ENCODE results near the gene MSMO1. TPM values are rescaled to one million over a fixed set of nuclear protein-coding genes. Genes with fewer than 3 reads are reported as not detected.
"Not testable (repeated sequence)": the region's sequence is repeated elsewhere in the genome, so short reads cannot be mapped to it uniquely, and the experiment has no call there.

The MSMO1 gene
- total RNA-seq, 1 experiment from 2014 or later = 80.4 TPM

DNA sequence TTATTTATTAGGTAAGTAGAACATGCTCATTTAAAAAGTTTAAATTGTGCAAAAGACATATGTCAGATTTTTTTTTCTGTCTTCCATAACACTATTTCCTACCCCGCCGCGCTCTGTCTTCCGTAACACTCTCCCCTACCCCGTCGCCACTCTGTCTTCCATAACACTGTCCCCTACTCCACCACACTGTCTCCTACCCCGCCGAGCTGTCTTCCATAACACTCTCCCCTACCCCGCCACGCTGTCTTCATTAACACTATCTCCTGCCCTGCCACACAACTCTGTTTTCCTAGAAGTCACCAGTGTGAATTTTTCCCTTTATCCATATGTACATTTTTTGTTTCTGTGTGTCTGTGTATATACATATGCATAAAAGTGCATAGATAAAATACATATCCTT is 4.4 kb downstream of the MSMO1 start:
- BruUV-seq (replicated peaks) = no TSS peak
- DNase-seq (ENCODE audit: unreplicated experiment) = no peak
- POLR2A ChIA-PET = interaction anchor here (0.6 to 5.8 kb wide), 6 partner anchors 13 to 540 kb away, joined by 3 to 42 read pairs (median 4); partner anchors contain the start of gene TMEM192
- CTCF ChIA-PET = interaction anchor here (0.7 to 2.1 kb wide), 5 partner anchors 128 to 201 kb away, joined by 3 to 11 read pairs (median 3); no protein-coding TSS in a partner anchor
- peak overlapping the region; percentile 18 for H3K27ac Mint-ChIP-seq (ENCODE audit: low read depth, unreplicated experiment)
- TF ChIP-seq, protein P1, sequence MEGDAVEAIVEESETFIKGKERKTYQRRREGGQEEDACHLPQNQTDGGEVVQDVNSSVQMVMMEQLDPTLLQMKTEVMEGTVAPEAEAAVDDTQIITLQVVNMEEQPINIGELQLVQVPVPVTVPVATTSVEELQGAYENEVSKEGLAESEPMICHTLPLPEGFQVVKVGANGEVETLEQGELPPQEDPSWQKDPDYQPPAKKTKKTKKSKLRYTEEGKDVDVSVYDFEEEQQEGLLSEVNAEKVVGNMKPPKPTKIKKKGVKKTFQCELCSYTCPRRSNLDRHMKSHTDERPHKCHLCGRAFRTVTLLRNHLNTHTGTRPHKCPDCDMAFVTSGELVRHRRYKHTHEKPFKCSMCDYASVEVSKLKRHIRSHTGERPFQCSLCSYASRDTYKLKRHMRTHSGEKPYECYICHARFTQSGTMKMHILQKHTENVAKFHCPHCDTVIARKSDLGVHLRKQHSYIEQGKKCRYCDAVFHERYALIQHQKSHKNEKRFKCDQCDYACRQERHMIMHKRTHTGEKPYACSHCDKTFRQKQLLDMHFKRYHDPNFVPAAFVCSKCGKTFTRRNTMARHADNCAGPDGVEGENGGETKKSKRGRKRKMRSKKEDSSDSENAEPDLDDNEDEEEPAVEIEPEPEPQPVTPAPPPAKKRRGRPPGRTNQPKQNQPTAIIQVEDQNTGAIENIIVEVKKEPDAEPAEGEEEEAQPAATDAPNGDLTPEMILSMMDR (IDR thresholded peaks at IDR 0.05; ENCODE audit: unreplicated experiment) = no peak
- no peaks in the 10 kb centered on the region for H3K27me3 Mint-ChIP-seq (ENCODE audit: insufficient read depth, unreplicated experiment)
- intact Hi-C loops (cut with micrococcal nuclease) = no loop called here
- peaks cover 43% of the 10 kb centered on the region for H3K4me1 Mint-ChIP-seq (ENCODE audit: insufficient read depth, unreplicated experiment)
- no peaks in the 10 kb centered on the region for H3K9me3 Mint-ChIP-seq (ENCODE audit: unreplicated experiment)
- peaks cover 42% of the 10 kb centered on the region for H3K36me3 Mint-ChIP-seq (ENCODE audit: insufficient read depth, unreplicated experiment)
- no peak overlapping the region for H3K4me3 Mint-ChIP-seq (ENCODE audit: unreplicated experiment)

DNA sequence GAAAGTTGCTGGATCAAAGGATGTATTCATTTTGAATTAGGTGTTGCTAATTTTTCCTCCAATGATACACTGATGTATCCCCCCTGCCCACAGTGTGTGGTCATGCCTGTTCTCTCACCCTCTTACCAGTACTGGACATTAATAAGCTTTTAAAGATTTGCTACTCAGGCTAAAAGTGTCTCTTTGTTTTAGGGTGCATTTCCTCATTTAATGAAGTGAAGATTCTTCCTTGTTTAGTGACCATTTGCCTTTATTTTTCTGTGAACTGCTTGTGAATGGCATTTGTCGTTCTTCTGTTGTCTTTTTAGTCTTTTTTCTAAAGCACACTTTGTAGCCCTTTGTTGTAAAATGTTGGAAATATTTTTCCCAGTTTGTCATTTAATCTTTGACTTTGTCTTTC is 5.0 kb downstream of the MSMO1 start:
- TF ChIP-seq, protein P1 (IDR thresholded peaks at IDR 0.05; ENCODE audit: unreplicated experiment) = no peak
- intact Hi-C loops (cut with micrococcal nuclease) = no loop called here
- H3K9me3 Mint-ChIP-seq (ENCODE audit: unreplicated experiment) = no peaks in the 10 kb centered on the region
- H3K27ac Mint-ChIP-seq (ENCODE audit: low read depth, unreplicated experiment) = peak overlapping the region; percentile 18
- CTCF ChIA-PET = interaction anchor here (1.0 to 2.1 kb wide), 3 partner anchors 11 to 202 kb away, joined by 3 to 11 read pairs (median 3); no protein-coding TSS in a partner anchor
- H3K4me1 Mint-ChIP-seq (ENCODE audit: insufficient read depth, unreplicated experiment) = peaks cover 48% of the 10 kb centered on the region
- H3K36me3 Mint-ChIP-seq (ENCODE audit: insufficient read depth, unreplicated experiment) = peaks cover 46% of the 10 kb centered on the region
- no peaks in the 10 kb centered on the region for H3K27me3 Mint-ChIP-seq (ENCODE audit: insufficient read depth, unreplicated experiment)
- POLR2A ChIA-PET = interaction anchor here (0.5 to 2.0 kb wide), 8 partner anchors 12 to 220 kb away, joined by 3 to 9 read pairs (median 3); partner anchors contain the start of gene TMEM192
- no peak for DNase-seq (ENCODE audit: unreplicated experiment)
- BruUV-seq (replicated peaks) = no TSS peak
- H3K4me3 Mint-ChIP-seq (ENCODE audit: unreplicated experiment) = no peak overlapping the region

DNA sequence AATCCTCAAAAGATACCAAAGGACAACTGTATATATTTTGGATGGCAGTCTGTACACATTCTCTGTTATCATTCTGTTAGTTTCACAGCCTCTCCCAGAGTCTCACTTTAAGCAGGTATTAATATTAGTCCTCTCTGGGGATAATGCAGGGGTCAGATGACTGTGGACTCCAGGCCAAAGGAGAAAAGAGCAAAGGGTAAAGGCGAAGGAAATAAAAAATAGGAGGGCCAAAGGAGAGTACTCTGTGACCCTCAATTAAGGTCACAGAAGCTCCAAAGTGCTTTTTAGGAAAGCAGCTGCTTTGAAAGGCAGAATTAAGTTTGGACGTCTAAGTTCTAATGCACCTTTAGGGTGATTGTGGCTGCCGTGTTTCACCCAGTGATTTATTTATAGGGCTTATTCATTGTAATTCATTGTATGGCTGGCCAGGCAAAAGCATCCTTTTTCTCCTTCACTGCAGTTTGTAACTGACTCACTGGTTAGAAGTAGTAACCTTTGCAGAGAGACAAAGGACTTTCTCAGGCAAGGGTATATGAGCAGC is 7.8 kb downstream of the MSMO1 start:
- intact Hi-C loops (cut with micrococcal nuclease) = no loop called here
- Mint-ChIP-seq H3K36me3 (ENCODE audit: insufficient read depth, unreplicated experiment) (peaks cover 67% of the 10 kb centered on the region), H3K27ac (ENCODE audit: low read depth, unreplicated experiment) (peak overlapping the region; percentile 68), H3K9me3 (ENCODE audit: unreplicated experiment) (no peaks in the 10 kb centered on the region), H3K4me3 (ENCODE audit: unreplicated experiment) (peak overlapping the region; percentile 17), H3K4me1 (ENCODE audit: insufficient read depth, unreplicated experiment) (peaks cover 48% of the 10 kb centered on the region), H3K27me3 (ENCODE audit: insufficient read depth, unreplicated experiment) (no peaks in the 10 kb centered on the region)
- TF ChIP-seq, protein P1 (IDR thresholded peaks at IDR 0.05; ENCODE audit: unreplicated experiment) = no peak
- no TSS peak for BruUV-seq (replicated peaks)
- ChIA-PET CTCF (interaction anchor here (0.7 to 1.3 kb wide), 3 partner anchors 20 to 204 kb away, joined by 3 to 5 read pairs (median 4); no protein-coding TSS in a partner anchor), POLR2A (interaction anchor here (1.3 to 2.4 kb wide), 3 partner anchors 9 to 126 kb away, joined by 3 to 8 read pairs (median 4); no protein-coding TSS in a partner anchor)
- DNase-seq (ENCODE audit: unreplicated experiment) = no peak

DNA sequence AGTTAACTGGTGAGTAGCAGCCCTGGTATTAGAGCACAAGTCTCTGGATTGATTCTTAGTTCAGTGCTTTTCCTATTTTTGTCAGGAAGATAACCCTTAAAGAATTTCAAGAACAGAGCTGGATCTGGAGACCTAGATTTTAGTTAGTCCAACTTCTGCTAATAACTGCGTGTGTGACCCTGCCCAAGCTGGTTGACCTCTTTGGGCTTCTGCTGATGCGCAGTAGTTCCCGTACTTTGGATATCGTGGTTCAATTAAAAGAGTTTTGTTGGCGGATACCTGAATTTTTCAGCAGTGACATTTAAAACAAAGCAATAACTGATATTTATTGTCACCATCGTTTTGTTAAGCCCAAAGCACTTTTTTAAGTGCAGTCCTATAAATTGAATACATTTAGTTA is 9.3 kb downstream of the MSMO1 start:
- POLR2A ChIA-PET = interaction anchor here (1.2 to 2.4 kb wide), 4 partner anchors 10 to 128 kb away, joined by 3 to 8 read pairs (median 6); partner anchors contain the start of gene MSMO1
- H3K27me3 Mint-ChIP-seq (ENCODE audit: insufficient read depth, unreplicated experiment) = no peaks in the 10 kb centered on the region

DNA sequence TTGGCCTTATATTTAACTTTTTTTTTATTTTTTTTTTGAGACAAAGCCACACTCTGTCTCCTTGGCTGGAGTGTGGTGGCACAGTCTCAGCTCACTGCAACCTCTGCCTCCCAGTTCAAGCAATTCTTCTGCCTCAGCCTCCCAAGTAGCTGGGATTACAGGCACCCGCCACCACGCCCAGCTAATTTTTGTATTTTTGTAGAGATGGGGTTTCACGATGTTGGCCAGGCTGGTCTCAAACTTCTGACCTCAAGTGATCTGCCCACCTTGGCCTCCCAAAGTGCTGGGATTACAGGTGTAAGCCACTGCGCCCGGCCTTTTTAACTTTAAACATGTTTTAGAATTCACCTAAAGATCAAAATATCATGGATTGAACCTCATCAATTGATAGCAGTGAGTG is 14.9 kb downstream of the MSMO1 start:
- H3K4me3 Mint-ChIP-seq (ENCODE audit: unreplicated experiment); H3K27me3 Mint-ChIP-seq (ENCODE audit: insufficient read depth, unreplicated experiment); H3K4me1 Mint-ChIP-seq (ENCODE audit: insufficient read depth, unreplicated experiment); H3K27ac Mint-ChIP-seq (ENCODE audit: low read depth, unreplicated experiment); H3K9me3 Mint-ChIP-seq (ENCODE audit: unreplicated experiment); DNase-seq (ENCODE audit: unreplicated experiment); BruUV-seq (replicated peaks); intact Hi-C loops (cut with micrococcal nuclease): not testable (repeated sequence)
- POLR2A ChIA-PET = interaction anchor here (0.7 to 3.5 kb wide), 4 partner anchors 14 to 1600 kb away, joined by 4 to 11 read pairs (median 5); partner anchors contain the start of genes MSMO1 and TMEM192
- H3K36me3 Mint-ChIP-seq (ENCODE audit: insufficient read depth, unreplicated experiment) = peaks cover 61% of the 10 kb centered on the region
- CTCF ChIA-PET = interaction anchor here (0.7 to 4.0 kb wide), 4 partner anchors 12 to 211 kb away, joined by 3 to 26 read pairs (median 4); no protein-coding TSS in a partner anchor

More for the DNA sequence above, 9.3 kb downstream of the MSMO1 start:
- no peak overlapping the region for H3K4me3 Mint-ChIP-seq (ENCODE audit: unreplicated experiment)
- no peaks in the 10 kb centered on the region for H3K9me3 Mint-ChIP-seq (ENCODE audit: unreplicated experiment)
- intact Hi-C loops (cut with micrococcal nuclease) = no loop called here
- TF ChIP-seq, protein P1 (IDR thresholded peaks at IDR 0.05; ENCODE audit: unreplicated experiment) = no peak
- H3K36me3 Mint-ChIP-seq (ENCODE audit: insufficient read depth, unreplicated experiment) = peaks cover 72% of the 10 kb centered on the region
- DNase-seq (ENCODE audit: unreplicated experiment) = no peak
- no TSS peak for BruUV-seq (replicated peaks)
- CTCF ChIA-PET = interaction anchor here (0.8 kb wide), 1 partner anchor 123 kb away, joined by 3 read pairs; no protein-coding TSS in a partner anchor
- H3K27ac Mint-ChIP-seq (ENCODE audit: low read depth, unreplicated experiment) = no peak overlapping the region
- peaks cover 33% of the 10 kb centered on the region for H3K4me1 Mint-ChIP-seq (ENCODE audit: insufficient read depth, unreplicated experiment)

Data from MCF 10A (cell line).